K562 (cell line): Measurements from ENCODE around the gene AAR2. TPM values are rescaled to one million over a fixed set of nuclear protein-coding genes. Genes with fewer than 3 reads are reported as not detected.

Experiments
- ATAC-seq: fragments of 200-7000 bp; cut with Tn5 transposase; 3 replicates; pipeline ENCODE4 v1.9.1; 2020; ENCODE audit warnings: moderate library complexity
- BruUV-seq: library from RNA; stranded (reverse); fragments of 400-500 nt; replicated peaks from 2 replicates; lab custom pipeline; 2021; lab: Mats Ljungman, UMichigan
- CTCF ChIA-PET: fragments of 300-600 bp; formaldehyde crosslinking; extraction: SDS; loops from one replicate; lab custom pipeline; 2021; ENCODE audit warnings: low intra/inter-chr PET ratio; lab: Yijun Ruan, JAX
- POLR2A ChIA-PET: fragments of 300-600, 350-650 bp; sonication (Branson Sonifier 250); formaldehyde crosslinking; extraction: SDS; loops from one replicate; lab custom pipeline; 2021; ENCODE audit warnings: antibody characterized with exemption, inconsistent platforms; lab: Yijun Ruan, JAX
- DNase-seq, 4 experiments: peaks; one replicate each; pipeline versions ENCODE4 v3.0.0 to v3.0.0-alpha.2; 2011 to 2018; ENCODE audit warnings: low spot score in 3 of 4, mixed read lengths in 3 of 4; ENCODE audit errors: extremely low read depth in 1 of 4
- FAIRE-seq: peaks from 2 replicates; lab custom pipeline; 2011; peaks lifted over from hg19 to GRCh38; lab: Jason Lieb, UNC
- H2AFZ ChIP-seq: 2 replicates; pipeline ENCODE4 v1.6.0; 2011; ENCODE audit warnings: low read depth, low read length, control low read depth, inconsistent platforms
- H3K27ac ChIP-seq: fragments of 200-600 bp; 3 replicates; pipeline ENCODE4 v1.8.0; 2011; ENCODE audit warnings: low read depth, mild to moderate bottlenecking, control low read depth, inconsistent platforms, low read length, moderate library complexity, mixed read lengths; ENCODE audit errors: extremely low read depth
- H3K27me3 ChIP-seq, 2 experiments: fragments of 300-600 bp in 1 of 2; 2 replicates in 1 of 2; 3 replicates in 1 of 2; pipeline versions ENCODE4 v1.6.0 to v1.8.0; 2011; ENCODE audit warnings: inconsistent platforms in 2 of 2, low read length in 2 of 2, mild to moderate bottlenecking in 1 of 2, mixed read lengths in 1 of 2, moderate library complexity in 1 of 2; ENCODE audit not compliant: control insufficient read depth in 2 of 2, insufficient read depth in 2 of 2
- H3K36me3 ChIP-seq: fragments of 300-600 bp; 3 replicates; pipeline ENCODE4 v1.8.0; 2011; ENCODE audit warnings: mild to moderate bottlenecking, low read length, inconsistent platforms; ENCODE audit not compliant: control insufficient read depth, insufficient read depth
- H3K4me1 ChIP-seq, 2 experiments: fragments of 200-600 bp in 1 of 2; replicated peaks in 1 of 2; 2 replicates in 1 of 2; 3 replicates in 1 of 2; pipeline versions ENCODE4 v1.5.1 to v1.8.0; 2011; ENCODE audit warnings: inconsistent platforms in 2 of 2, low read length in 2 of 2, mild to moderate bottlenecking in 1 of 2, mixed read lengths in 1 of 2, moderate library complexity in 1 of 2; ENCODE audit not compliant: control insufficient read depth in 2 of 2, insufficient read depth in 2 of 2
- H3K4me2 ChIP-seq: 2 replicates; pipeline ENCODE4 v1.6.1; 2011; ENCODE audit warnings: low read length, control low read depth, inconsistent platforms, mixed read lengths; ENCODE audit not compliant: insufficient read depth
- H3K4me3 ChIP-seq: fragments of 200-600 bp; sonication (generic), shearing (Covaris generic); 2 replicates; pipeline ENCODE4 v1.5.1; 2016; ENCODE audit warnings: control low read depth, inconsistent platforms
- H3K79me2 ChIP-seq: fragments of 200-600 bp; 3 replicates; pipeline ENCODE4 v1.8.0; 2011; ENCODE audit warnings: low read length, inconsistent platforms; ENCODE audit not compliant: control insufficient read depth, insufficient read depth
- H3K9ac ChIP-seq, 2 experiments: 2 replicates each; pipeline versions ENCODE4 v1.6.0 to v1.6.1; 2011; ENCODE audit warnings: low read depth in 2 of 2, low read length in 2 of 2, control low read depth in 1 of 2, inconsistent platforms in 1 of 2, mild to moderate bottlenecking in 1 of 2, mixed read lengths in 1 of 2; ENCODE audit not compliant: insufficient read depth in 1 of 2
- H3K9me1 ChIP-seq: one replicate; pipeline ENCODE4 v1.6.0; 2011; ENCODE audit warnings: inconsistent platforms, mild to moderate bottlenecking, low read length, moderate library complexity; ENCODE audit not compliant: control insufficient read depth, insufficient read depth
- H3K9me3 ChIP-seq: replicated peaks from 2 replicates; pipeline ENCODE4 v1.5.1; 2011; ENCODE audit warnings: low read depth, low read length, inconsistent platforms; ENCODE audit not compliant: control insufficient read depth, insufficient read depth
- H4K20me1 ChIP-seq: replicated peaks from 2 replicates; pipeline ENCODE4 v1.6.1; 2011; ENCODE audit warnings: low read length, inconsistent platforms, mixed read lengths; ENCODE audit not compliant: control insufficient read depth, insufficient read depth
- BDP1 ChIP-seq: IDR thresholded peaks from 3 replicates; pipeline ENCODE4 v1.6.1; 2011; ENCODE audit not compliant: insufficient read length, insufficient read depth
- ERF ChIP-seq: fragments of 450-650 bp; formaldehyde crosslinking; IDR thresholded peaks from 2 replicates; pipeline ENCODE4 v1.4.0; 2020; ENCODE audit warnings: mild to moderate bottlenecking, mixed read lengths
- ESRRA ChIP-seq: fragments of 450-650 bp; IDR thresholded peaks from 2 replicates; pipeline ENCODE4 v1.6.1; 2014; ENCODE audit warnings: low read depth, mild to moderate bottlenecking, moderate library complexity, borderline replicate concordance
- HMG20B ChIP-seq: fragments of 250-450 bp; sonication (Bioruptor Pico); IDR thresholded peaks from 2 replicates; pipeline ENCODE4 v1.5.0; 2021; ENCODE audit warnings: mild to moderate bottlenecking
- NRF1 ChIP-seq, 2 experiments: fragments of 450-650 bp; IDR thresholded peaks in 1 of 2; conservative IDR thresholded peaks in 1 of 2; 2 replicates each; pipeline ENCODE4 v1.6.1; 2014; ENCODE audit warnings: mild to moderate bottlenecking in 2 of 2
- PHB ChIP-seq: fragments of 250-450 bp; sonication (Bioruptor Pico); IDR thresholded peaks from 2 replicates; pipeline ENCODE4 v1.5.0; 2021
- RFX7 ChIP-seq: fragments of 250-450 bp; sonication (Bioruptor Pico); IDR thresholded peaks from 2 replicates; pipeline ENCODE4 v1.5.1; 2021; ENCODE audit warnings: mild to moderate bottlenecking
- SFPQ ChIP-seq: fragments of 200-400 bp; formaldehyde crosslinking; IDR thresholded peaks from 2 replicates; pipeline ENCODE4 v1.6.1; 2017; ENCODE audit warnings: mild to moderate bottlenecking, low read depth, low read length, moderate library complexity
- WGBS: fragments of 100-300 bp; shearing (Covaris generic); methylation state at CpG from one replicate; pipeline ENCODE4 v1.1.6; 2016; ENCODE audit warnings: low coverage, mixed read lengths; ENCODE audit not compliant: insufficient coverage; ENCODE audit errors: missing lambda C conversion rate; 5-methylcytosine and 5-hydroxymethylcytosine counted together
- in situ Hi-C: fragments of 300-500 bp; cut with MboI; formaldehyde crosslinking; loops from 4 replicates; pipeline ENCODE4 v1.15.0; 2018; ENCODE audit warnings: inconsistent platforms, mixed read lengths
- intact Hi-C: fragments of 100-400 bp; cut with micrococcal nuclease; formaldehyde crosslinking; loops from 2 replicates; pipeline ENCODE4 v1.14.2; 2022
- polyA plus RNA-seq, 8 experiments: library from polyadenylated mRNA; depleted of rRNA in 4 of 8; stranded (reverse) in 5 of 8; unstranded in 3 of 8; fragments of >200 nt; fragmentation: Nextera tagmentation in 2 of 8; fragmentation: Illumina TruSeq in 1 of 8; extraction: Ambion mirVana in 2 of 8; extraction: Trizol in 1 of 8; gene quantifications; 2 replicates each; pipeline versions ENCODE4 v1.2.1 to v1.2.3, GENCODE V29; 2011 to 2014; ENCODE audit warnings: inconsistent platforms in 1 of 8, missing spikeins in 1 of 8
- total RNA-seq, 7 experiments: library from RNA; depleted of rRNA in 6 of 7; stranded (reverse); fragments of >200 nt in 6 of 7; fragmentation: Illumina TruSeq in 2 of 7; extraction: Trizol in 2 of 7; gene quantifications; 2 replicates each; pipeline versions ENCODE4 v1.2.1 to v1.2.3, GENCODE V29; 2011 to 2021; ENCODE audit warnings: low replicate concordance in 1 of 7

AAR2 gene
- total and polyA plus RNA-seq, 9 of the 15 experiments (the other 6 are each of a cell fraction or from before 2014, with no cell fraction given) = 6.5 to 36.2 (median 24.7) TPM

- H3K9me1 ChIP-seq = no peaks in the 10 kb centered on the region
- no peak for ATAC-seq
- no peak overlapping the region for H2AFZ ChIP-seq
- in situ Hi-C loops = no loop called here
- POLR2A ChIA-PET = interaction anchor here (1.2 kb wide), 1 partner anchor 18 kb away, joined by 3 read pairs; the partner anchor contains the start of gene AAR2
- no peak overlapping the region for H3K27ac ChIP-seq
- DNase-seq = no peak
- no peak overlapping the region for H3K4me2 ChIP-seq
- intact Hi-C loops = no loop called here
- H3K27me3 ChIP-seq = no peaks in the 10 kb centered on the region
- peaks cover 60% of the 10 kb centered on the region; the same call in 2 of the 3 replicates for H3K36me3 ChIP-seq
- no peak overlapping the region for H3K4me3 ChIP-seq
- H3K9ac ChIP-seq = no peak overlapping the region
- no peaks in the 10 kb centered on the region for H3K4me1 ChIP-seq
- no peak for FAIRE-seq
- H3K79me2 ChIP-seq = no peaks in the 10 kb centered on the region; the same call in 2 of the 3 replicates
- WGBS = 74% methylated on average over 2 of the region's 2 CpGs
- no peak for TF ChIP-seq SFPQ
- H3K9me3 ChIP-seq = no peaks in the 10 kb centered on the region
- no peaks in the 10 kb centered on the region; the same call in 1 of the 2 replicates for H4K20me1 ChIP-seq
- no TSS peak for BruUV-seq
- CTCF ChIA-PET = no interaction called here
Measured at GRCh38 chr20:36254076-36254475, 17.8 kb downstream of the AAR2 start.

GRCh38 chr20:36255445-36255844, 19.2 kb downstream of the AAR2 start:
- DNase-seq (no peak), FAIRE-seq (no peak), ATAC-seq (no peak)
- H2AFZ ChIP-seq = no peak overlapping the region
- intact Hi-C loops = no loop called here
- in situ Hi-C loops = no loop called here
- H3K36me3 ChIP-seq = peaks cover 48% of the 10 kb centered on the region; the same call in 2 of the 3 replicates
- no peak overlapping the region for H3K27ac ChIP-seq
- H3K27me3 ChIP-seq = no peaks in the 10 kb centered on the region
- H3K4me3 ChIP-seq = no peak overlapping the region
- no peaks in the 10 kb centered on the region for H3K4me1 ChIP-seq
- CTCF ChIA-PET = no interaction called here
- POLR2A ChIA-PET = interaction anchor here (0.6 to 1.5 kb wide), 5 partner anchors 10 to 75 kb away, joined by 3 to 5 read pairs (median 3); partner anchors contain the start of gene AAR2
- no peak overlapping the region for H3K4me2 ChIP-seq
- 95% methylated on average over 12 of the region's 12 CpGs for WGBS
- no peak for TF ChIP-seq RFX7 (CRISPR knock-in tag)
- TF ChIP-seq NRF1 (conservative IDR thresholded peaks at IDR 0.05 in 1 of 2, IDR thresholded peaks at IDR 0.05 in 1 of 2) = no peak
- no peak for TF ChIP-seq ESRRA
- no peak for TF ChIP-seq ERF
- no peak for TF ChIP-seq PHB (CRISPR knock-in tag)
- no peak for TF ChIP-seq BDP1
- TF ChIP-seq HMG20B (CRISPR knock-in tag) = no peak
- H4K20me1 ChIP-seq = no peaks in the 10 kb centered on the region; the same call in 1 of the 2 replicates
- no peak overlapping the region for H3K9ac ChIP-seq
- no peaks in the 10 kb centered on the region for H3K79me2 ChIP-seq
- no TSS peak for BruUV-seq
- H3K9me1 ChIP-seq = no peaks in the 10 kb centered on the region
- H3K9me3 ChIP-seq = no peaks in the 10 kb centered on the region
